HG03460 (cell line): ENCODE measurements around the gene SLC2A5.
"Not testable (repeated sequence)": the region's sequence is repeated elsewhere in the genome, so short reads cannot be mapped to it uniquely, and the experiment has no call there.

Experiments
- ATAC-seq: cut with Tn5 transposase; IDR thresholded peaks from one replicate; pipeline ENCODE4 v1.9.1; 2021; ENCODE audit not compliant: unreplicated experiment

The SLC2A5 gene

DNA sequence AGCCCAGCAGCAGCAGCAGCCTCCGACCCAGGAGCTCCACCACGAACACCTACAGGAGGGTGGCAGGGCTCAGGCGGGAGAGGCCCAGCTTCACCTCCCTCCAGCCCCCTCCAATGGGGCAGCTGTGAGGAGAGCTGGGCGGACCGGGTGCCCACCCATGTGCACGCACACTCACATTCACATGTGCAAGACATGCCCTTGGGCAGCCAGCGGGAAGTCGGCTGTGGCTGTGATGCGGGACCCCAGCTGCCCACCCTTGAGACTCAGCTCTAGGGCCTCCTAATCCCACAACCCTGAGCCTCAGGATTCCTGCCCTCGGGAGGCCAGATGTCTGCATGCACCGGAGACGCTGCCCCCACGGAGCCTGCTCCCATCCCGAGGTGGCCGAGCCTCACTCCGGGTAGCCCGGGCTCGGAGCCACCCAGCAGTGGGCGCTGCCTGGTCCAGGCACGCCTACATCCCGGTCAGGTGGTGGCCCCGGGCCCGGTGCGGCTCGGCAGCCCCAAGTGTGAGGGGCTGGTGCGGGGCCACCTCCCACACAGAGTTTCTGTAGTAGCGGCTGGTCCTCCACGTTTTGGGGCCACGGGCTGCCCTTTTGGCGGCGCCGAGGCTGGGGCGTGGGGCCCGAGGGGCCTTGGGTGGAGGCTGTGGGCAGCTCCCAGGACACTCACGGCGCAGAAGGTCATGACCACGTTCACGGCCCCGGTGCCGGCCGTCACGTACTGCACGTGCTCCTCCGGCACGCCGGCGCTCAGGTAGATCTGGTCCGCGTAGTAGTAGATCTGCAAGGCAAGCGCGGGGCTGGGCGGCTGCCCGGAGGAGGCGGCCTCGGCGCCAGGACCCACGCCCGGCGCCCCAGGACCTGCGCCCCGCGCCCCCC, 30.3 kb downstream of the SLC2A5 start:
- ATAC-seq = no peak

DNA sequence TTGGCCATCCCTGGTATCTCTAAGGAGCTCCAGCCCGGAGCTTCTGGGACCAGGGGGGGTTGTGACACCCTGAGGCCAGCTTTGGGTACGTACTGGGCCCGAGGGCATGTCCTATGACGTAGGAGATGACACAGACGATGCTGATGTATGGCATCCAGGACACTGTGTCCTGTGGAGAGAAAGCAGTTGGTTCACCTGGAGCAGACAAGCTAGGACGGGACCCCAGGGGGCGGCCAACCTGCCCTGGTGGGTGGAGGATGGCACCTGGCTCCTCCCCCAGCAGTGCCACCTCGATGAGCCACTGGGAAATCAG, 31.1 kb downstream of the SLC2A5 start:
- ATAC-seq = no peak

DNA sequence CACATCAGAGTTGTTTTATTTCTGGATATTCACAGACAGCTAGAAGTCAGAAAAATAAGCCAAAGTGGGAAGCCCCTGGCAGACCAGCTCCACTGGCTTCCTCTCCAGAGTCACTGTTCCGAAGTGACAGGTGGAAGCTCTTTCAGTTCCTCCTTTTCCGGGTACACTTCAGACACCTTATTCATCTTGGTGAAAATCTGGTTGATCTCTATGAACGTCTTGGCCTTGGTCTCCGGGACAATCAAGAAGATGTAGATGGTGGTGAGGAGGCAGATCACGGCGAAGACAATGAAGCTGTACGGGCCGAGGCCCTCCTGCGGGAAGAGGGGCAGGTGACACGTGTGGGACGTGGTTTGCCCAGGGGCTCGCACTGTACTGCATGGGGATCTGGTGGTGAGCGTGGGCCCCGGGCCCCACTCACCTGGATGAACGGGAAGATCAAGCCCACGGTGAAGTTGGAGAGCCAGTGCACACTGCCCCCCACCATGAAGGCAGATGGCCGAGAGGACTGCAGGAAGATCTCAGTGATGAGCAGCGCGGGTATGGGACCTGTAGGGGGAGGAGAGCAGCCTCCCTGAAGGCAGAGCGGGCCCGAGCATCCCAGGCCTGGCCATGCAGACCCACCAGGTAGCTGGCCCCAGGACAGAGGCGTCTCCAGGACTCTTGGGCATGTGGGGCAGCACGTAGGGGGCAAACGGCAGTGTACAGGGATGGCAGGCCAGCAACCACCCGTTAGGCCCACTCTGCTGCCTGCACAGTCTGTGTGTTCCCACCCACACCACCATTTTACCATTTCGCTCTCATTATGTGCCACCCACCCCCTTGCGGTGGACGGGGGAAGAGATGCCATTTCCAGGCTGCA, 31.7 kb downstream of the SLC2A5 start:
- peak; percentile 63 for ATAC-seq

DNA sequence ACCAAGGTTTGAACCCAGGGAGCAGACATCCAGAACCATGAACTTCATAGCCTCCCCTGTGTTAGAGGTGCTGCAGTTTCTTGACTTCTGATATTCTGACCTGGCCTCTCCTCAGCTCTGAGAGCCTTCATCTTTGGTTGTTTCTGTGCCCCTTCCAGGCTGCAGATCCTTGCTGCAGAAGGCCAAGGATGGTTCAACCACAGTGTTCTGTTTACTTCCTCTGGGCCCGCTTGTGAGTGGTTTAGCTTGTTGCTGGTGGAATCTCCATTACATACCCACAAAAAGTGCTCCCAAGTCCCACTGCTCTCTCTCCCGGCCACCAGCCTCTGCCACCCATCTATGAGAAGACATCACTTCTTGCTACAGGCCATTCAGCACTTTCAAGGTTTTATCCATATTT, 34.2 kb downstream of the SLC2A5 start:
- ATAC-seq = no peak

DNA sequence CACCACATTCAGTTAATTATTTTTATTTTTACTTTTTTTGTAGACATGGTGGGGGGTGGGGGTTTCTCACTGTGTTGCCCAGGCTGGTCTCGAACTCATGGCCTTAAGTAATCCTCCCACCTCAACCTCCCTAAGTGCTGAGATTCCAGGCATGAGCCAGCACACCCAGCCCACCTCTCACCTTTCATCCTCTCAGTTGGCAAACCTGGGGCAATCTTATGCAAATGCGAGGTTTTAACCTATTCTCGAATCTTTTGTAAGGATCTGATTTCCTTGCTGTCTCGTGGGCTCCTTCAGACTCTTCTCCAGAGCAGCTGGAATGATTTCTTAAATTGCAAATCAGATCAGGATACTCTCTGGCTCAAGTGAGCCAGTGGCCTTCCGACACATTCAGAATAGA, 36.1 kb downstream of the SLC2A5 start:
- no peak for ATAC-seq

DNA sequence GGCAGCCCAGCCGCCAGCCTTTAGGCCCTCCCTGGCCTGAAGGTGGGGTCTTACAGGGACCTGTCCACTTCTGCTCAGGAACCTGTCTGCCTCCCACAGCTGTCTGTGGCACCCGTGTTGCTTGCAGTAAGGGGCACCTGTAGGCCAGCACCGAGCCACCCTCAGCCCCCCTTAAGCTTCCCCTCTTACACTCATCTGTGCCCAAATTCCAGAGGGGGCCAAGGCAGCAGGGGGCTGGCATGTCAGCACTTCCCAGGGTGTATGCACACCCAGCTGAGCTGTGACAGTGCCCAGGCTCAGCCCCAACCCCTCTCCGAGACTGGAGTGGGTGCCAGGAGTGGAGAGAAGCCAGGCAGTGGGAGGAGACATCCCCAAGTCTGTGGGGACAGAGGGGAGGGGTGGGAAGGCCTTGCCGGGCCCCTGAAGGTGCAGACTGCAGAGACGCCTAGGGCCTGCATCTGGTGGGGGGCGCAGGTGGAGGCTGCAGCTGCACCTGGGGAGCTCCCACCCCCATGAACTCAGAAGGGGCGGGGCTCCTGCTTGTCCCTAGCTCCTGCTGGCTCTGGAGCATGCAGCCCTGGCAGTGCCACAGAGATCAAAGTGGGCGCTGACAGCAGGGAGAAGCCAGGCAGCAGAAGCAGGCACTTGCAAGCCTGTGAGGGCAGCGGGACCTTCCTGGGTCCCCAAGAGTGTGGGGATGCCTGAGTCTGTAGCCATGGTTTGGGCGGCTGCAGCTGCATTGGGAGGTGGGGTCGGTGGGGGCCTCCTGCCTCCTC, 37.8 kb downstream of the SLC2A5 start:
- ATAC-seq = no peak

DNA sequence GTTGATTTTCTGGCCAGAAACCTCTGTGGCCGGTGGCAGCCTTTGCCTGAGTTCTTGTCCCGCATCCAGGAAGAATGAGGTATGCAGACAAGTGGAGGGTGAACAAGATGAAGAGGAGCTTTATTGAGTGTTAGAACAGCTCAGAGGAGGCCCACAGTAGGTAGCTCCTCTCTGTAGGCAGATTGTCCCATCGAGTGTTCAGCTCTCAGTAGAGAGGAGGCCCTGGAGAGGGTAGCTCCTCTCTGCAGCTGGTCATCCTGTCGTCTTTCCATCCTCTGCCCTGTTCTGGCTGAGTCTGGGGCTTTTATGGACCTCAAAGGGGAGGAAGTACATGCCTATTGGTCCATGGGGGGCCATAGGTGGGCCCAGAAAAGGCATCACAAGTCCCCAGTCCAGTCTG, 38.4 kb downstream of the SLC2A5 start:
- ATAC-seq = not testable (repeated sequence)

DNA sequence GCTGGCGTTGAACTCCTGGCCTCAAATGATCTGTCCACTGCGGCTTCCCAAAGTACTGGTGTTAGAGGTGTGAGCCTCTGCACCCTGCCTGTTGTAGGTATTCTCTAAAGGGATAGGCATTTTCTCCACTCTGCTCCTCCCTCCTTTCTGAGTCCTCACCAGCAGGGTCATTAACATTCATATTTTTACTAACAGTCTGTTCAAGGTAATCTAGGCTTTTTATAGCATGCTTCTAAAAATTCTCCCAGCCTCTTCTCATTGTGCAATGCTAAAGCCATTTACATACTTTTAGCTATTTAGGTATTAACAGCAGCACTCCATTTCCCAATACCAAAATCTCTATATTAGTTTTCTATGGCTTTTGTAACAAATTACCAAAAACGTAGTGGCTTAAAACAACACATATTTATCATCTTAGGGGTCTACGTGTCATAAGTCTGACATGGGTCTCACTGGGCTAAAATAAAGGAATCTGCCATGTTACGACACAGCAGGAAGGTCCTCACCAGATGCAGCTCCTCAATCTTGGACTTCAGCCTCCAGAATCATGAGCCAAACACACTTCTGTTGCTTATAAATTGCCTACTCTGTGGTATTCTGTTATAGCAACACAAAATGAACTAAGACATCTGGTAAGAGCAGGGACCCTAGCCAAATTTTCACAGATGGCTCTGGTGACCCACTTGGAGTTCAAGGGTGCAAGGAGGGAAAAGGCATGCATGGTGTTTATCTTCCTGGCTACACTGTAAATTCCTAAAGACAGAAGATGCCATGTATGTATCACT, 40.3 kb downstream of the SLC2A5 start:
- ATAC-seq = no peak

DNA sequence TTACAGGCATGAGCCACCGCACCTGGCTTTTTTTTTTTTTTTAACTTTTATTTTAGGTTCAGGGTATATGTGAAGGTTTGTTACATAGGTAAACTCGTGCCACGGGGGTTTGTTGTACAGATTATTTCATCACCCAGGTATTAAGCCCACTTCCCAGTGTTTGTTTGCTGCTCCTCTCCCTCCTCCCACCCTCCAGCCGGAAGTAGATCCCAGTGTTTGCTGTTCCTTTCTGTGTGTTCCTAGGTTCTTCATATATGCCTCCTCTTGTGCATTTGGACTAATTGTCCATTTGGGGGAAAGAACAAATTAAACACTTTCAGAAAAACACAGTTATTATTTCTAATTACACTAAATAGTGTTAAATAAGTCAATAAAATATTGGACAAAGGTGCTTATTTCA, 42.1 kb downstream of the SLC2A5 start:
- ATAC-seq = no peak

DNA sequence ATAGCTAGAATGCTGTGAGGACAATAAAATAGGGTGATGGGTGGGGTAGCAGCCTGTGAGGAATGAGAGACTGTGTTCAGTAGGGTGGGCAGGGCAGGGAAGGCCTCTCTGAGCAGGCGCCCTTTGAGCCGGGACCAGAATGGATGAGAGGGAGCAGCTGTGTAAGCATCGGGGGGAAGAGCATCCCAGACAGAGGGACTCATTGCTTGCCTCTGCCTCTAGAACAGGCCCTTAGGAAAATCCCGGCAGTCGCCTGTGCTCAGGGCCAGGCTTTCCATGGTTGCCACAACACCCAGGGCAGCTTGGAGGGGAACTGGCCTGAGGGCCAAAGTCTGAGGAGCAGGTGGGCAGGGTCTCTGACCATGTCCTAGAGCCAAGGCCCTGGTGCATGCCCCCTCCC, 44.0 kb downstream of the SLC2A5 start:
- no peak for ATAC-seq

DNA sequence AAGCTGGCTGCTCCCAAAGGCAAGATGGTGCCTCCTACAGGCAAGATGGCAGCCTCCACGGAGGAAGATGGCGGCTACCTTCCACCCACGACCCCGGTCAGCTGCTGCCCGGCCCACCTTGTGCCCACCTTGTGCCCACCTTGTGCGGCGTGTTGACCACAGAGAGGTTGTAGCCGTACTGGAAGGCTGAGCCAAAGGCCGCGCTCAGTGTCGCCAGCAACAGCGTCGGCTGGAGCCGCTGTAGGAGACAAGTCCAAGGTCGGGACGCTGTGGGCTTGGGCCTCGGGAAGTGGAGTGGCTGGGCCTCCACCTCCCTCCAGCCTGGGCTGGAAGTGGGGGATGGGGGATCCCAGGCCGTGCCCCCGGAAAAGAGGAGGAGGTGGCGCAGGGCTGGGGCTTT, 44.6 kb downstream of the SLC2A5 start:
- ATAC-seq = no peak

DNA sequence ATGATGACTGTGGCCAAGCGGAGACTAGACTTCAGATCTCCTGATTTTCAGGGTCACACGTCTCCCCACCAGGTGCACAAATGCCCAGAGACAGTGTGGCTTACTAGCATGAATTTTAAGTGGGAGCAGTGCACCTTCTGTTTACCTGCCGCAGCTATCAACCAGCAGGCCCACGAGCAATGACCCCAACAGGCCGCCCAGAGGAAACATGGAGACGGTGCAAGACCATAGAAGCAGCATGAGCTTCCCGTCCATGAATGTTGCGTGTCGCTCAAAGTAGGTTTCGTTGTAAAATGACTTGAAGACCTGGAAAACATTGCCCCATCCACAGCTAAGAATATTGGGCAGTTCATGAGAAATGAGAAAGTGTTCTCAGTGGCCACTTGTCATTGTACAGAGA, 46.7 kb downstream of the SLC2A5 start:
- no peak for ATAC-seq

DNA sequence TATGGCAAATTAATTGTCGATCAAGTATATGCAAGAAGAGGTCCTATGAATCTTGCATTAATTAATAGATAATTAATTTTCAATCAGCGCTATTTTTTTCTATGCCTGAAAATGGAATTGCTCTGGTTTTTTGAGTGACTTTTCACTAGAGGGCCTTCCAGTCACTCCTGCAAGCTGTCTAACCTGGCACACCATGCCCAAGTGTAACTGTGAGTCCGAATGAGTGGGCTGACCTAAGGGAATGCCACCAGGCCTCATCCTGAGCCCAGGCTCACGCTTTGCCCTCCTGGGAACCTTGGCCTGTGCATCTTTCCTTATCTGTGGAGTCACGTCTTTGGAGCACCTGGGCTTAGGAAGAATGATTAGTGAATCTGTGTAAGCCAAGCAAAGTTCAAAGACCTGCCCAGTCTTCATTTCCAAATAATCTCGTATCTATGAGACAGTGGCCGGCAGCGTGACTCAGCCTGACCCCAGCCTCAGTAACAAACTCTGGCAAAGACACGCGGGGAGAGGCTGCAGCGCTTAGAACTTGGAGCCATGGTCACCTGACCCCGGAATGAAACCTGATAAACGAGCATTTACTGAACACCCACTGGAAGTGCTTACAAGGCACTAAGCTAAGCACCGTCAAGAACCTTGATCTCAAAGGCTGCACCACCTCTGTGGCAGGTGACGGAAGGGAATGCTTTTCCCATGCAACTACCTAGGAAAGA, 47.3 kb downstream of the SLC2A5 start:
- ATAC-seq = not testable (repeated sequence)

DNA sequence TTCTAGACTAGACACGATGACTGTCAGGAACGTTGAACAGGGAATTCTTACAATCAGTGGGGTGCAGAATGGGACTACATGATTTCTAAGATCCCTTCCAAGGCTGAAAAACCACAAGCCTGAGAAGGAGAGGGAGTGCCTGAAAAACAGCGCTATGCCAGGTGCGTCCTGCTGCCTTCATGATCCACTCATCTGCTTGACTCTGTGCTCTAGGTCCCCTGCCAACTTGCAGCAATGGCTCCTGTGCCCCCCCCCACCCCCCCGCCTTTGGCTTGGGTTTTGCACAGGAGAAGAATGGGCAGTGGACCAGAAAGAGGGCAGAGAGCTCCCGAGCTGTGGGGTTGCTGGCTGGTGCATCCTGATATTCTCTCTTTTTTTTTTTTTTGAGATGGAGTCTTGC, 49.1 kb downstream of the SLC2A5 start:
- no peak for ATAC-seq

DNA sequence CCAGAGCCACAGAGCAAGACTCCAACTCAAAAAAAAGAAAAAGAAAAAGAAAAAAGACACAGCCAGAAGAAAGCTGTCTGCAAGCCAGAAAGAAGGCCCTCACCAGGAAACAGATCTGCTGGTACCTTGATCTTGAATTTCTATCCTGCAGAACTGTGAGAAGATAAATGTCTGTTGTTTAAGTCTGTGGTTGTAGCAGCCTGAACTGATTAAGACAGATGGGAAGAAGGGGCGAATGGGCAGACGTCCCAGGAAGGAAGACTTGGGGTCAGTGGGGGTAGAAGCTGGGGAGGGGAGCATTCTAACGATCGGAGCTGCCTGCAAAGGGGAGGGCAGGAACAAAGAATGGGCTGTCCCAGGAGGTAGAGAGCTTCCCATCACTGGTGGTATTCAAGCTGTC, 49.5 kb downstream of the SLC2A5 start:
- no peak for ATAC-seq

DNA sequence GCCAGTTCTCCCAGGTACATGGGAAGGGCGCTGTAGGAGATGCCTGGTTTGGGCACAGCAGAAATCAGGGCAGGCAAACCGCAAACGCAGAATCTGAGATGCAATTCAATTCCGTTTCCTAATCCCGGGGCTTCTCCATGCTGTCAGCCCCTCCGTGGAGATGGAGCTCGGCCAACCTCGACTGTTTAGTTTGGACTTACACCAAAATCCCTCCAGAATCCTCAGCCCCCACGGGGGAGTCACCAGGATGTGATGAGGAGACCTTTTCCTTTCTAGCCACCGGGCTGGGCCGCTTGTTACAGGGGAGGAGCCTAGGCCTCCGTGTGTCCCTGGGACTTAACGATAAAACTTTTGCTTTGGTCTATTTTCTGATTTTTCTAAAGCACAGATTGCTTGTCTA, 51.1 kb downstream of the SLC2A5 start:
- ATAC-seq = no peak

DNA sequence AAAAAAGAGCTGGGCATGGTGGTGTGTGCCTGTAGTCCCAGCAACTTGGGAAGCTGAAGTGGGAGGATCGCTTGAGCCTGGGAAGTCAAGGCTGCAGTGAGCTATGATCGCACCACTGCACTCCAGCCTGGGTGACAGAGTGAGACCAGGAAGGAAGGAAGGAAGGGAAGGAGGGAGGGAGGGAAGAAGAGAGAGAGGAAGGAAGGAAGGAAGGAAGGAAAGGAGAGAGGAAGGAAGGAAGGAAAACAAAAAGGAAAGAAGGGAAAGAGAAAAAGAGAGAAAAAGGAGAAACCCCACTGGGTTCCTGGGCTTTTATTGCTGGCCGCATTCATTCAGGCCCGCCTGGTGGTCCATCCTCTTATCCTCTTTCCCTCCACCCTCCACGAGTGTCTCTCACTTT, 53.0 kb downstream of the SLC2A5 start:
- no peak for ATAC-seq

DNA sequence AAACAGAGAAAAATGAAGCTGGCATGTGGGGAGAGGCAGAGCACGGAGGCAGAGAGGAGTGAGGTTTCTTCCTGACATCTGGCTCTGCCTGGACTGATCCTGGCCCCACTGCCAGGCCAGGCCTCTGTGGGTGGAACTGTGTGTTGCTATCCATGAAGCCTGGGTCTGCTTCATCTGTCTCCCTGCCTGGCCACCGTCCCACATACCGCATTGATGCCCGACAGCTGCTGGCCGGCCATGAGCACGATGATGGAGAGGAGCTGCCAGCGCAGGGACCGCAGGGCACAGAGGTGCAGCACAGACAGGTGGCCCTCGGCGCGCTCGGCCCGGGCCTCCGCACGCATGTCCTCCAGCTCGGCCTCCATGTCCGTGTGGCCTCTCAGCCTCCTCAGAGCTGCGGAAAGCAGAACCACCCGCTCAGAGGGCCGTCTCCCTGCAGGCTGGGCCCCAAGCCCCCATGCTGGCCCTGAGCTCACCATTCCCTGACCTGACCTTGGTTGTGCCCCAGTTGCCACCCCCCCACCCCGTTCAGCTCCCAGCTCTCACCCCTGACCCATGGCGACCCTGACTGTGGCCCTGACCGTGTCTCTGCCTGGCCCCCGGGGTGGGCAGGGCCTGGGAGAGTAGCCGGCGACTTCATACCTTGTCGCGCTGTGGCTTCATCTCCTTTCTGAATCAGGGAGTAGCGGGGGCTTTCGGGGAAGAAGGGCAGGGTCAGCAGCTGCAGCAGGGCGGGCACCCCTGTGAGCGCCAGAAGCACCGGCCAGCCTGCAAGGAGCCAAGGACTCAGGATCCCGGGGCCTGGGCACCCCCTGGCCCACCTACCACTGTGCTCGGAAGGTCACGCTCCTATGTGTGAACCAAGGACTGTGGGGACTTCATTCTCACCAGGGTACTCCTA, 54.7 kb downstream of the SLC2A5 start:
- no peak for ATAC-seq

DNA sequence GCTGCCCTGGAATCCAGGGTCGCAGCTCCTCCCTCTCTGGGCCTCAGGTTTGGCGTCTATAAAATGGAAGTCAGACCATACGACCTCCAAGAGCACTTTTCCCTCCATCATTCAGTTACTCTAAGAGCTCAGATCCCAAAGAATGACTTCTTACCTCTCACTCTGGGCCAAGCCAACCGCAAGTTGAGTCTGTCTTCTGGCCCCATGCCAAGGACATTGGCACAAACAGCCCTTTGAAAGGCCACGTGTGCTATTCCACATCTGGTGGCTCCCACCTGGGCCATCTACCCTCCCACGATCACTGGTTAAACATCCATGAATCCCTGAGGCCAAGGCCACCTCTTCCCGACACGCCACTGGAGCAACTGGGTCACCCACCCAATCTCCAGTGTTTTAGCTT, 55.6 kb downstream of the SLC2A5 start:
- no peak for ATAC-seq
